Nephron (organoid): ENCODE data around the gene AP1G1.
"Not testable (repeated sequence)": the region's sequence is repeated elsewhere in the genome, so short reads cannot be mapped to it uniquely, and the experiment has no call there.

Source experiments
- H3K27ac Mint-ChIP-seq, 3 experiments: 2 replicates each; pipeline ENCODE4 v1.8.0; 2020; ENCODE audit warnings: mixed read lengths in 3 of 3, mild to moderate bottlenecking in 2 of 3, moderate library complexity in 1 of 3
- H3K27me3 Mint-ChIP-seq: 2 replicates; pipeline ENCODE4 v1.8.0; 2021; ENCODE audit warnings: low read depth, mild to moderate bottlenecking, moderate library complexity, mixed read lengths
- H3K36me3 Mint-ChIP-seq: 2 replicates; pipeline ENCODE4 v1.8.0; 2020; ENCODE audit warnings: low read depth, mixed read lengths
- H3K4me1 Mint-ChIP-seq: 2 replicates; pipeline ENCODE4 v1.8.0; 2020; ENCODE audit warnings: mixed read lengths
- H3K4me3 Mint-ChIP-seq, 3 experiments: 2 replicates each; pipeline ENCODE4 v1.8.0; 2020; ENCODE audit warnings: mild to moderate bottlenecking in 3 of 3, mixed read lengths in 3 of 3, moderate library complexity in 2 of 3
- H3K9me3 Mint-ChIP-seq: 2 replicates; pipeline ENCODE4 v1.8.0; 2020; ENCODE audit warnings: mixed read lengths
- CTCF ChIP-seq, 3 experiments: fragments of 200-600 bp; sonication (generic); IDR thresholded peaks; one replicate each; pipeline ENCODE4 v1.5.0; 2021; ENCODE audit warnings: antibody characterized with exemption in 3 of 3; ENCODE audit not compliant: unreplicated experiment in 3 of 3

The AP1G1 gene

GRCh38 chr16:71826533-71827017, 17.9 kb upstream of the AP1G1 start:
- Mint-ChIP-seq H3K4me3 (no peak overlapping the region), H3K4me1 (no peaks in the 10 kb centered on the region), H3K9me3 (no peaks in the 10 kb centered on the region), H3K36me3 (no peaks in the 10 kb centered on the region), H3K27ac (no peak overlapping the region), H3K27me3 (no peaks in the 10 kb centered on the region)
- TF ChIP-seq CTCF (IDR thresholded peaks at IDR 0.05; ENCODE audit: unreplicated experiment in 3 of 3): no peak

GRCh38 chr16:71817155-71817500, 8.5 kb upstream of the AP1G1 start:
- H3K4me3 Mint-ChIP-seq, H3K36me3 Mint-ChIP-seq, H3K9me3 Mint-ChIP-seq, H3K4me1 Mint-ChIP-seq, H3K27me3 Mint-ChIP-seq: not testable (repeated sequence)
- peak overlapping the region; percentile 54 to 87 (median 74) for H3K27ac Mint-ChIP-seq

- peaks cover 6% of the 10 kb centered on the region for H3K4me1 Mint-ChIP-seq
- H3K36me3 Mint-ChIP-seq: no peaks in the 10 kb centered on the region
- peak overlapping the region in 2 of 3 experiments; percentile 65 to 69 for H3K27ac Mint-ChIP-seq
- no peaks in the 10 kb centered on the region for H3K9me3 Mint-ChIP-seq
- no peaks in the 10 kb centered on the region for H3K27me3 Mint-ChIP-seq
- TF ChIP-seq CTCF (IDR thresholded peaks at IDR 0.05; ENCODE audit: unreplicated experiment in 3 of 3): no peak
- peak overlapping the region in 2 of 3 experiments; percentile 50 to 53 for H3K4me3 Mint-ChIP-seq
Measured at GRCh38 chr16:71811261-71811803, 2.7 kb upstream of the AP1G1 start.

- H3K36me3 Mint-ChIP-seq, H3K9me3 Mint-ChIP-seq, H3K4me1 Mint-ChIP-seq, H3K27me3 Mint-ChIP-seq: not testable (repeated sequence)
- peak overlapping the region; percentile 95 to 99 (median 98) for H3K4me3 Mint-ChIP-seq
- H3K27ac Mint-ChIP-seq: peak overlapping the region; percentile 97 to 100 (median 100)
Measured at GRCh38 chr16:71810155-71810530, 1.5 kb upstream of the AP1G1 start.

GRCh38 chr16:71807905-71808592, 585 bp downstream of the AP1G1 start:
- peak overlapping the region; percentile 95 to 99 (median 98) for H3K4me3 Mint-ChIP-seq
- peaks cover 6% of the 10 kb centered on the region for H3K4me1 Mint-ChIP-seq
- peak overlapping the region; percentile 97 to 100 (median 100) for H3K27ac Mint-ChIP-seq
- H3K36me3 Mint-ChIP-seq: peaks cover 5% of the 10 kb centered on the region
- no peaks in the 10 kb centered on the region for H3K9me3 Mint-ChIP-seq
- H3K27me3 Mint-ChIP-seq: no peaks in the 10 kb centered on the region
- no peak for TF ChIP-seq CTCF (IDR thresholded peaks at IDR 0.05; ENCODE audit: unreplicated experiment in 3 of 3)

- Mint-ChIP-seq H3K27me3 (no peaks in the 10 kb centered on the region), H3K4me1 (peaks cover 6% of the 10 kb centered on the region), H3K36me3 (peaks cover 15% of the 10 kb centered on the region), H3K9me3 (no peaks in the 10 kb centered on the region), H3K27ac (peak overlapping the region in 1 of 3 experiments; percentile 80), H3K4me3 (peak overlapping the region in 1 of 3 experiments; percentile 28)
- TF ChIP-seq CTCF (IDR thresholded peaks at IDR 0.05; ENCODE audit: unreplicated experiment in 3 of 3): no peak
Measured at GRCh38 chr16:71803305-71803690, 5.3 kb downstream of the AP1G1 start.
